A673 (cell line): ENCODE results near the gene TSSC4.

ENCODE experiments used
- CTCF ChIP-seq: fragments of 300-800, 200-600 bp; sonication (generic); conservative IDR thresholded peaks from 2 replicates; pipeline ENCODE4 v1.5.1; 2017; ENCODE audit warnings: low read depth, mild to moderate bottlenecking, antibody characterized with exemption, low read length, moderate library complexity, mixed read lengths
- EZH2 ChIP-seq: fragments of 200-600 bp; sonication (generic); IDR thresholded peaks from 2 replicates; pipeline ENCODE4 v1.6.1; 2017; ENCODE audit warnings: borderline replicate concordance, low read depth, mild to moderate bottlenecking, mixed read lengths, antibody characterized with exemption, low read length; ENCODE audit not compliant: poor library complexity, severe bottlenecking

- TF ChIP-seq CTCF (no peak), EZH2 (no peak)
These were observed 15.1 kb upstream of the TSSC4 start for GRCh38 chr11:2385156-2386151.
